GM06990 (cell line): ENCODE data around the gene GAS7.
A peak's percentile ranks its signal among the peaks of the same experiment; 100 is the strongest.
"Not testable (repeated sequence)": the region's sequence is repeated elsewhere in the genome, so short reads cannot be mapped to it uniquely, and the experiment has no call there.

Experiments
- DNase-seq: peaks from one replicate; pipeline ENCODE4 v3.0.0-alpha.2; 2011; ENCODE audit not compliant: insufficient read length; ENCODE audit errors: extremely low read depth
- H3K27me3 ChIP-seq: replicated peaks from 2 replicates; pipeline ENCODE4 v1.6.0; 2011; ENCODE audit warnings: low read length; ENCODE audit not compliant: control insufficient read depth, insufficient read depth
- H3K36me3 ChIP-seq: 2 replicates; pipeline ENCODE4 v1.5.1; 2011; ENCODE audit warnings: low read length; ENCODE audit not compliant: control insufficient read depth, insufficient read depth
- H3K4me3 ChIP-seq: replicated peaks from 2 replicates; pipeline ENCODE4 v1.5.1; 2011; ENCODE audit warnings: low read depth, mild to moderate bottlenecking, control low read depth, low read length
- CTCF ChIP-seq: IDR thresholded peaks from 2 replicates; pipeline ENCODE4 v1.5.1; 2011; ENCODE audit warnings: low read length, control low read depth, mild to moderate bottlenecking, inconsistent platforms; ENCODE audit not compliant: insufficient read depth, poor library complexity, severe bottlenecking

The GAS7 gene

GRCh38 chr17:9926150-9926804 lies 272.1 kb downstream of the GAS7 start:
- TF ChIP-seq CTCF = no peak
- H3K4me3 ChIP-seq = no peak overlapping the region
- no peaks in the 10 kb centered on the region for H3K27me3 ChIP-seq
- no peak for DNase-seq
- H3K36me3 ChIP-seq = peaks cover 11% of the 10 kb centered on the region

- DNase-seq = no peak
- Histone ChIP-seq H3K4me3 (no peak overlapping the region), H3K27me3 (no peaks in the 10 kb centered on the region), H3K36me3 (peaks cover 10% of the 10 kb centered on the region)
- no peak for TF ChIP-seq CTCF
Measured at GRCh38 chr17:9925457-9925856, 272.9 kb downstream of the GAS7 start.

GRCh38 chr17:9924735-9925191 lies 273.6 kb downstream of the GAS7 start:
- Histone ChIP-seq H3K27me3 (no peaks in the 10 kb centered on the region), H3K36me3 (peaks cover 10% of the 10 kb centered on the region), H3K4me3 (no peak overlapping the region)
- peak; percentile 77 for TF ChIP-seq CTCF
- DNase-seq = peak; percentile 31

GRCh38 chr17:9922012-9922848 lies 276.2 kb downstream of the GAS7 start:
- no peak overlapping the region for H3K4me3 ChIP-seq
- no peak for TF ChIP-seq CTCF
- H3K36me3 ChIP-seq = peaks cover 25% of the 10 kb centered on the region
- H3K27me3 ChIP-seq = no peaks in the 10 kb centered on the region
- DNase-seq = no peak

GRCh38 chr17:9921216-9921615 lies 277.2 kb downstream of the GAS7 start:
- H3K36me3 ChIP-seq = peaks cover 31% of the 10 kb centered on the region
- DNase-seq, H3K27me3 ChIP-seq, H3K4me3 ChIP-seq: not testable (repeated sequence)

- no peak for DNase-seq
- H3K36me3 ChIP-seq = peaks cover 35% of the 10 kb centered on the region
- no peaks in the 10 kb centered on the region for H3K27me3 ChIP-seq
- no peak overlapping the region for H3K4me3 ChIP-seq
- TF ChIP-seq CTCF = no peak
Measured at GRCh38 chr17:9918804-9919352, 279.5 kb downstream of the GAS7 start.
